ENCODE results near the gene CPXM2.

CPXM2 gene

DNA sequence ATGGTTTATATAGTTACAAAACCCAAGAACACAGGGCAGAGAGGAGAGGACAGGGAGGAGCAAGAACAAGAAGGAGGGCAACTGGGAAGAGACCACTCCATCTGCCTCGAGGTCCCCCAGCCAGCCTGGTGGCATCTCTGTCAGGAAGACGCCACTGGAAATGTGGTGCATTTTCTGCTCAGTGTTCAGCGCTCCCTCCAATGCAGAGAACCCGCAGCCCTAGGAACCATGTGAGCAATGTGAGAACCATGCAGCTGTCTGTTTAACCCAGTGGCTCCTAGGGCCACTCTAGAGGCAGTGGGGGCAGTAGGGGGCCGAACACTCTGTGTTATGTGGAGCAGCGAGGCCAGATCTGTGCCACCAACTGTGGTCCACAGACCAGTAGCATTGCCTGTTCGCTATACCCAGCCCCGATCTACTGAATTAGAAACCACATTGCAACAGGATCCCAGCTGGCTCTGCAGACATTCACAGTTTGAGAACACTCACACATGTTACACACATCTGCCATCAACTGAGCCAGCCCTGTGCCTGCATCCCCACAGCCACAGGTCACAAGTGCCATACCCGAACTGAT is 110.2 kb downstream of the CPXM2 start:
- H3K4me3 ChIP-seq (ENCODE audit: low read length in 2 of 2): no peak overlapping the region
- no peak overlapping the region for H3K9ac ChIP-seq (ENCODE audit: low read depth in 1 of 2, low read length in 2 of 2)
- no peaks in the 10 kb centered on the region for H3K36me3 ChIP-seq (ENCODE audit: control insufficient read depth in 2 of 2, insufficient read depth in 2 of 2, low read length in 2 of 2)
- no peak overlapping the region for H3K27ac ChIP-seq (ENCODE audit: low read depth in 2 of 2, low read length in 2 of 2)
- peaks cover 0 to 8% of the 10 kb centered on the region in 2 donors for H3K4me1 ChIP-seq (ENCODE audit: control insufficient read depth in 2 of 2, insufficient read depth in 2 of 2, low read length in 2 of 2)
- H3K9me3 ChIP-seq (ENCODE audit: control insufficient read depth in 2 of 2, low read length in 2 of 2): no peaks in the 10 kb centered on the region
- H3K27me3 ChIP-seq (ENCODE audit: control insufficient read depth in 2 of 2, insufficient read depth in 2 of 2, low read length in 2 of 2): no peaks in the 10 kb centered on the region

DNA sequence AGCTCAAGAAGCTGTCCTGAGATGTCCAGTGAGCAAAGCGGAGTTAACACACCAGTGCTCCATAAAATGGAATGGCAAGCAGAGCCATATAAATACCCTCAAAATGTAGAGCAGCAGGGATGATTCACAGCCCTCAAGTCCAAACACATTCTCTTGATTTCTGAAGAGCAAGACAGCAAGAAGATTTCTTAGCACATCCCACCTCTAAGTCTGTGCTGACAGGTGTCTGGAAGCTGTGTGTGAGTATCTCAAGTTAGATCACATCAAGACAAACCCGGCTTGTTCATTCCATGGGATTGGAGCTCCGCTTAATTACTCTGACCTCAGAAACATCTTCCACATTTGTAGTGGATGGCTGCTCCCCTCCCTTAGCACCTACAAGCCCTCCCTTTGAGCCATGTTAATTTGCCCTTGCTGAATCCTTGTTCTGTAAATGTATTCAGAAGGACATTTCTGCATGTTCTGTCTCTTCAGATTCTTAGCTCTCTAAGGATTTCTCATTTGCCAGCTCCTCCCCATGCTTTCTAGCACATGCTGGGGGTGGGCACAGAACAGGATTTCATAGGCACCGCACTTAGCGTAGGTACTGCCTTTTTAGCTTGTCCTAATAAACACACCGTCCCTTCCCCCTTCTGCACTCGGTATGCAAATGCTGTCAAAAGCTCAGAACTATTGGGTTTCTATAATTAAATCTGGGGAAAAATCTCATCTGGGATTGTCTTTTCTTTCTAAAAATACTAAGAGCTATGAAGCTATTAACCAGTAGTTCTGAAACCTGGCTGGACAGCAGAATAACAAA is 112.7 kb downstream of the CPXM2 start:
- Histone ChIP-seq H3K27me3 (ENCODE audit: control insufficient read depth in 2 of 2, insufficient read depth in 2 of 2, low read length in 2 of 2) (no peaks in the 10 kb centered on the region), H3K9me3 (ENCODE audit: control insufficient read depth in 2 of 2, low read length in 2 of 2) (no peaks in the 10 kb centered on the region), H3K36me3 (ENCODE audit: control insufficient read depth in 2 of 2, insufficient read depth in 2 of 2, low read length in 2 of 2) (no peaks in the 10 kb centered on the region), H3K27ac (ENCODE audit: low read depth in 2 of 2, low read length in 2 of 2) (no peak overlapping the region), H3K9ac (ENCODE audit: low read depth in 1 of 2, low read length in 2 of 2) (no peak overlapping the region), H3K4me1 (ENCODE audit: control insufficient read depth in 2 of 2, insufficient read depth in 2 of 2, low read length in 2 of 2) (peaks cover 0 to 13% of the 10 kb centered on the region in 2 donors), H3K4me3 (ENCODE audit: low read length in 2 of 2) (no peak overlapping the region)

DNA sequence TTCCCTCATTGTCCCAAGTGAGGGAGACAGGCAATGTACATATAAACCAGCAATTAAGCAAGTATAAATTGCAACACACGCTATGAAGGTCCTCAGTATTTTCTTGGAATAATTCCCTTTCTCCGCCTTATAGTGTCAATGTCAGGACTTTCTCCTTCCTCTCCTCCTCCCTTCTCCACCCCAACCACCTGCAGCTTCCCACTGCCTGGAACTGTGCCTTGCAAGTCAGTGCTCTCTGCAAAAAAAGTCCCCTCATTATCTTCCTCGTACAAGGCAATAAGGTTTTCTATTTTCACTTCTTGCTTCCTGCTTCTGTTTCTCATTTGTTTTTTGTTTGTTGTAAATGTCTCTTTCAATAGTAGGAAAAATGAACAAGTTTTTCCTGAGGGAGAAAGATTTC is 113.7 kb downstream of the CPXM2 start:
- H3K9ac ChIP-seq (ENCODE audit: low read depth in 1 of 2, low read length in 2 of 2): no peak overlapping the region
- no peak overlapping the region for H3K27ac ChIP-seq (ENCODE audit: low read depth in 2 of 2, low read length in 2 of 2)
- peaks cover 0 to 15% of the 10 kb centered on the region in 2 donors for H3K4me1 ChIP-seq (ENCODE audit: control insufficient read depth in 2 of 2, insufficient read depth in 2 of 2, low read length in 2 of 2)

DNA sequence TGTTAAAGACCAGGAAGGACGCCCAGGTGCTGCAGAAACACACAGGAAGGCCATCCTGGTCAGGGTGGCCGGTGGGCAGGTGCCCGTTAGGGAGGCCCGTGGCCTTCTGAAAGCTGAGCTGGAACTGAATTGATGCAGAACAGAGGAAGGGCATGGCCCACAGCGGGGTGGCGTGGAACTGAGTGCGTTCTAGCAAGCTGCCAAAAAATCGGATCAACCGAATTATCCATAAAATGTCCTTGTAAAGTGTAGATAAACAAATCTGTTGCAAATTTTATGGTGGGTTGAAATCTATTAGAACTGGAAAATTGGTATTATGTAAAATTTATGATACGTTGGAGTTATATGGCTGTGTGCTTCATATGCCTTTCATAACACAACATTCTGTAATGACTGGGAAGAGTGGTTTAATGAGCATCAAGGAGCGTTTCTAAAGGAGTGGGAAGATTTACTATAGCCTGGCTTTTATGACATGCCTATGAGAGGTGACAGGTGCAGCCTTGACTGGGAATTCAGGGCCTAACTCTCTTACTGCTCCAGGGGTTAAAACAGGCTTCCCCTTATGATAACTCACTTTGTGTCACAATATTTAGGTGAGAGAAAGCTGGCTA is 117.4 kb downstream of the CPXM2 start:
- H3K4me1 ChIP-seq (ENCODE audit: control insufficient read depth in 2 of 2, insufficient read depth in 2 of 2, low read length in 2 of 2): peaks cover 0 to 15% of the 10 kb centered on the region in 2 donors
- no peaks in the 10 kb centered on the region for H3K27me3 ChIP-seq (ENCODE audit: control insufficient read depth in 2 of 2, insufficient read depth in 2 of 2, low read length in 2 of 2)

More for the DNA sequence above, 113.7 kb downstream of the CPXM2 start:
- Histone ChIP-seq H3K36me3 (ENCODE audit: control insufficient read depth in 2 of 2, insufficient read depth in 2 of 2, low read length in 2 of 2) (no peaks in the 10 kb centered on the region), H3K4me3 (ENCODE audit: low read length in 2 of 2) (no peak overlapping the region), H3K9me3 (ENCODE audit: control insufficient read depth in 2 of 2, low read length in 2 of 2) (no peaks in the 10 kb centered on the region), H3K27me3 (ENCODE audit: control insufficient read depth in 2 of 2, insufficient read depth in 2 of 2, low read length in 2 of 2) (no peaks in the 10 kb centered on the region)

DNA sequence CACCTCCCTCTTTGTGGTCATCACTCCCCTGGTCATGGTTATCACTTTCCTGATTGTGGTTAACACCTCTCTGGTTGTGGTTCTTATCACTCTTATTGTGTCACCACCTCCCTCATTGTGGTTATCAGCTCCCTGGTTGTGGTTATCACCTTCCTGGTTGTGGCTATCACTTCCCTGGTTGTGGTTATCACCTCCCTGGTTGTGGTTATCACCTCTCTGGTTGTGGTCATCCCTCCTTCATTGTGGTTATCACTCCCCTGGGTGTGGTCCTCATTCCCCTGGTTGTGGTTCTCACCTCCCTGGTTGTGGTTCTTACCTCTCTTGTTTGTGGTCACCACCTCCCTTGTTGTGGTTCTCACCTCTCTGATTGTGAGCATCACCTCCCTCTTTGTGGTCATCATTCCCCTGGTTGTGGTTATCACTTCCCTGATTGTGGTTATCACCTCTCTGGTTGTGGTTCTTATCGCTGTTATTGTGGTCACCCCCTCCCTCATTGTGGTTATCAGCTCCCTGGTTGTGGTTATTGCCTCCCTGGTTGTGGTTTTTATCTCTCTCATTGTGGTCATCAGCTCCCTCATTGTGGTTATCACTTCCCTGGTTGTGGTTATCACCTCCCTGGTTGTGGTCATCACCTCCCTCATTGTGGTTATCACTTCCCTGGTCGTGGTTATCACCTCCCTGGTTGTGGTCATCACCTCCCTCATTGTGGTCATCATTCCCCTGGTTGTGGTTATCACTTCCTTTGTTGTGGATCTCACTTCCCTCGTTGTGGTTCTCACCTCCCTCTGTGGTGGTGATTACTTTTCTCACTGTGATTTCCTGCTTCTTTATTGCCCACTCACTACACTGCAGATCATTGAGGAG is 118.7 kb downstream of the CPXM2 start:
- H3K36me3 ChIP-seq (ENCODE audit: control insufficient read depth in 2 of 2, insufficient read depth in 2 of 2, low read length in 2 of 2): no peaks in the 10 kb centered on the region

More for the DNA sequence above, 117.4 kb downstream of the CPXM2 start:
- Histone ChIP-seq H3K9me3 (ENCODE audit: control insufficient read depth in 2 of 2, low read length in 2 of 2) (no peaks in the 10 kb centered on the region), H3K36me3 (ENCODE audit: control insufficient read depth in 2 of 2, insufficient read depth in 2 of 2, low read length in 2 of 2) (no peaks in the 10 kb centered on the region), H3K9ac (ENCODE audit: low read depth in 1 of 2, low read length in 2 of 2) (no peak overlapping the region), H3K4me3 (ENCODE audit: low read length in 2 of 2) (no peak overlapping the region), H3K27ac (ENCODE audit: low read depth in 2 of 2, low read length in 2 of 2) (no peak overlapping the region)

DNA sequence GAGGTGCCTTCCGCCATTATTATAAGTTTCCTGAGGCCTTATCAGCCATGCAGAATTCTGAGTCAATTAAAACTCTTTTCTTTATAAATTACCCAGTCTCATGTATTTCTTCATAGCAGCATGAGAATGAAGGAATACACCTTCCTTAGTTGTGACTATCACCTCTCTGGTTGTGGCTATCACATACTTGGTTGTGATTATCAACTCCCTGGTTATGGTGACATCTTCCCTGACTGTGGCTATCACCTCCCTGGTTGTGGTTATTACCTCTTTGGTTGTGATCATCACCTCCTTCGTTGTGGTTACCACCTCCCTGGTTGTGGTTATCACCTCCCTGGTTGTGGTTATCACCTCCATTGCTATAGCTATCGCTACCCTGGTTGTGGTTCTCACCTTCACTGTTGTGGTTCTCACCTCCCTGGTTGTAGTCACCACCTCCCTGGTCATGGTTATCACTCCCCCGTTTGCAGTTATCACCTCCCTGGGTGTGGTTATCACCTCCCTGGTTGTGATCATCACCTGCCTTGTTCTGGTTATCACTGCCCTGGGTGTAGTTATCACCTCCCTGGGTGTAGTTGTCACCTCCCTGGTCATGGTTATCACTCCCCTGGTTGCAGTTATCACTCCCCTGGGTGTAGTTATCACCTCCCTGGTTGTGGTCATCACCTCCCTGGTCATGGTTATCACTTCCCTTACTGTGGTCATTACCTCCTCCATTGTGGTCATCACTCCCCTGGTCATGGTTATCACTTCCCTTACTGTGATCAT is 119.5 kb downstream of the CPXM2 start:
- no peaks in the 10 kb centered on the region for H3K36me3 ChIP-seq (ENCODE audit: control insufficient read depth in 2 of 2, insufficient read depth in 2 of 2, low read length in 2 of 2)
- no peak overlapping the region for H3K9ac ChIP-seq (ENCODE audit: low read depth in 1 of 2, low read length in 2 of 2)
- no peak overlapping the region for H3K27ac ChIP-seq (ENCODE audit: low read depth in 2 of 2, low read length in 2 of 2)
- no peaks in the 10 kb centered on the region for H3K9me3 ChIP-seq (ENCODE audit: control insufficient read depth in 2 of 2, low read length in 2 of 2)
- peaks cover 0 to 8% of the 10 kb centered on the region in 2 donors for H3K4me1 ChIP-seq (ENCODE audit: control insufficient read depth in 2 of 2, insufficient read depth in 2 of 2, low read length in 2 of 2)
- no peak overlapping the region for H3K4me3 ChIP-seq (ENCODE audit: low read length in 2 of 2)
- H3K27me3 ChIP-seq (ENCODE audit: control insufficient read depth in 2 of 2, insufficient read depth in 2 of 2, low read length in 2 of 2): no peaks in the 10 kb centered on the region

More for the DNA sequence above, 118.7 kb downstream of the CPXM2 start:
- no peaks in the 10 kb centered on the region for H3K9me3 ChIP-seq (ENCODE audit: control insufficient read depth in 2 of 2, low read length in 2 of 2)
- no peak overlapping the region for H3K9ac ChIP-seq (ENCODE audit: low read depth in 1 of 2, low read length in 2 of 2)
- no peak overlapping the region for H3K27ac ChIP-seq (ENCODE audit: low read depth in 2 of 2, low read length in 2 of 2)
- no peak overlapping the region for H3K4me3 ChIP-seq (ENCODE audit: low read length in 2 of 2)
- no peaks in the 10 kb centered on the region for H3K27me3 ChIP-seq (ENCODE audit: control insufficient read depth in 2 of 2, insufficient read depth in 2 of 2, low read length in 2 of 2)
- H3K4me1 ChIP-seq (ENCODE audit: control insufficient read depth in 2 of 2, insufficient read depth in 2 of 2, low read length in 2 of 2): peaks cover 0 to 15% of the 10 kb centered on the region in 2 donors

DNA sequence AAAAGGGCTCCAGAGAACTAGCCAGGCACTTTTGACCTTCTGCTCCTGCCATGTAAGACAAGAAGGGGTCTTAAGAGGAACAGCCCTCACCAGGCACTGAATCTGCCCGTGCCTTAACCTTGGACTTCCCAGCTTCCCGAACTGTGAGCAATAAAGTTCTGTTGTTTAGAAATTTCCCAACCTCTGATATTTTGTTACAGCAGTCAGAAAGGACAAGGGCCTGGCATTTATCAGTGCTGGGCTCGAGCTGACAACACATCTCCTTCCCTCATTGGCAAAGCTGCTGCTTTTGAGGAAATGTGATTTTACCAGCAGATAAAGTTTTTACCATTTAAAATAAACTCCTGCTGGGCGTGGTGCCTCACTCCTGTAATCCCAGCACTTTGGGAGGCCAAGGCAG is 122.0 kb downstream of the CPXM2 start:
- peaks cover 0 to 13% of the 10 kb centered on the region in 2 donors for H3K4me1 ChIP-seq (ENCODE audit: control insufficient read depth in 2 of 2, insufficient read depth in 2 of 2, low read length in 2 of 2)
- H3K27me3 ChIP-seq (ENCODE audit: control insufficient read depth in 2 of 2, insufficient read depth in 2 of 2, low read length in 2 of 2): no peaks in the 10 kb centered on the region
- no peak overlapping the region for H3K4me3 ChIP-seq (ENCODE audit: low read length in 2 of 2)
- H3K9ac ChIP-seq (ENCODE audit: low read depth in 1 of 2, low read length in 2 of 2): no peak overlapping the region
- H3K27ac ChIP-seq (ENCODE audit: low read depth in 2 of 2, low read length in 2 of 2): no peak overlapping the region
- H3K9me3 ChIP-seq (ENCODE audit: control insufficient read depth in 2 of 2, low read length in 2 of 2): no peaks in the 10 kb centered on the region
- no peaks in the 10 kb centered on the region for H3K36me3 ChIP-seq (ENCODE audit: control insufficient read depth in 2 of 2, insufficient read depth in 2 of 2, low read length in 2 of 2)

DNA sequence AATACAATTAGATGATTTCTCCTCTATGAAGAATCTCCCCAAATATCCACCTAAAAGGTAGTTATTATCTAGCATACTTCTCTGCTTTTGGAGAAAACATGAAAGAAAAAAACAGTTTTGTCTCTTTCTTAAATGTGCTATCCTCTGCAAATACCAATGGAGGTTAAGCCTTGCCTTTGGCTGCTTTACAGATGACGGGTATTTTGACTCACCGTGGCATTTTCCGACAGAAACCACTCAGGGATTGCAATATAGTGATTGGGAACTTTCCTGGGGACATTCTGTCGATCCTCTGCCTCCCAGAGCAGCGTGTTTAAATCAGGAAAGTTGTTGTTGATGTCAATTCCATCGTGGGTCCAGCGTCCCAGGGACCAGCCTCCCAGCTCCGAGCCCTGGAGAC is 124.8 kb downstream of the CPXM2 start:
- peaks cover 0 to 7% of the 10 kb centered on the region in 2 donors for H3K4me1 ChIP-seq (ENCODE audit: control insufficient read depth in 2 of 2, insufficient read depth in 2 of 2, low read length in 2 of 2)
- H3K36me3 ChIP-seq (ENCODE audit: control insufficient read depth in 2 of 2, insufficient read depth in 2 of 2, low read length in 2 of 2): no peaks in the 10 kb centered on the region
- H3K9me3 ChIP-seq (ENCODE audit: control insufficient read depth in 2 of 2, low read length in 2 of 2): no peaks in the 10 kb centered on the region
- H3K4me3 ChIP-seq (ENCODE audit: low read length in 2 of 2): no peak overlapping the region
- no peak overlapping the region for H3K9ac ChIP-seq (ENCODE audit: low read depth in 1 of 2, low read length in 2 of 2)
- H3K27me3 ChIP-seq (ENCODE audit: control insufficient read depth in 2 of 2, insufficient read depth in 2 of 2, low read length in 2 of 2): no peaks in the 10 kb centered on the region
- H3K27ac ChIP-seq (ENCODE audit: low read depth in 2 of 2, low read length in 2 of 2): no peak overlapping the region

DNA sequence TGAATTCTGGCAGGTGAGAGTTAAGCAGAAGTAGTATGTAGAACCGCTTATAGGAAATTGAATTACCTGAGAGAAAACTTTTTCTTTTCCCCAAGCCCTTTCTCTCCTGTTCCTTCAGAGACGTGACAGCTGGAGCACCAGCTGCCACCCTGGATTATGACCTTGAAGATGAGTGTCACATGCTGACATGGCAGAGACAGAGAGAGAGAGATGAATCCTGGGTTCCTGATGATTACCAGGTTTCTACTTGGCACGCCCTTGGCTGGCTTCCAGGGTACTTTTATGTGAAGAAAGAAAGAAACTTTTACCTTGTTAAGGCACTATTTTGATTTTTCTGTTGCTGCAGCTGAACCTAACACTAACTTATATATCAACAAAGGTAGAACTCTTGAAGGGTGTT is 125.6 kb downstream of the CPXM2 start:
- Histone ChIP-seq H3K9ac (ENCODE audit: low read depth in 1 of 2, low read length in 2 of 2) (no peak overlapping the region), H3K4me3 (ENCODE audit: low read length in 2 of 2) (no peak overlapping the region), H3K9me3 (ENCODE audit: control insufficient read depth in 2 of 2, low read length in 2 of 2) (no peaks in the 10 kb centered on the region), H3K27ac (ENCODE audit: low read depth in 2 of 2, low read length in 2 of 2) (no peak overlapping the region), H3K27me3 (ENCODE audit: control insufficient read depth in 2 of 2, insufficient read depth in 2 of 2, low read length in 2 of 2) (no peaks in the 10 kb centered on the region), H3K4me1 (ENCODE audit: control insufficient read depth in 2 of 2, insufficient read depth in 2 of 2, low read length in 2 of 2) (peaks cover 0 to 7% of the 10 kb centered on the region in 2 donors), H3K36me3 (ENCODE audit: control insufficient read depth in 2 of 2, insufficient read depth in 2 of 2, low read length in 2 of 2) (no peaks in the 10 kb centered on the region)

Measured in mucosa of rectum (tissue), 2 donors.